Thyroid gland (tissue), 4 donors: ENCODE measurements around the gene EIF1AY.

Experiments used
- CTCF ChIP-seq, 6 experiments: fragments of 200-600 bp in 3 of 6; fragments of 450-650 bp in 3 of 6; sonication (generic) in 3 of 6; IDR thresholded peaks; one replicate each; pipeline ENCODE4 v1.5.1; 2016 to 2019; ENCODE audit warnings: antibody characterized with exemption in 6 of 6, mild to moderate bottlenecking in 2 of 6, inconsistent platforms in 1 of 6, moderate library complexity in 1 of 6
- POLR2A ChIP-seq, 2 donors: fragments of 450-650 bp; IDR thresholded peaks; one replicate each; pipeline ENCODE4 v1.6.1; 2017; ENCODE audit warnings: antibody characterized with exemption in 2 of 2, mild to moderate bottlenecking in 2 of 2, moderate library complexity in 1 of 2

GRCh38 chrY:20538186-20538585 is 37.4 kb upstream of the EIF1AY start:
- TF ChIP-seq CTCF (IDR thresholded peaks at IDR 0.05): no peak
- TF ChIP-seq POLR2A (IDR thresholded peaks at IDR 0.05): no peak
